WTC11 (cell line): ENCODE measurements around the gene GRIN2A. TPM values are rescaled to one million over a fixed set of nuclear protein-coding genes. Genes with fewer than 3 reads are reported as not detected.

ENCODE experiments used
- ATAC-seq: fragments of 200-7000 bp; cut with Tn5 transposase; 2 replicates; pipeline ENCODE4 v1.10.0; 2021; ENCODE audit warnings: mild to moderate bottlenecking, moderate library complexity
- CTCF ChIA-PET: fragments of 300-600 bp; sonication (Branson Sonifier 250); formaldehyde crosslinking; loops from one replicate; lab custom pipeline; 2021; ENCODE audit warnings: antibody characterized with exemption; lab: Charles Lee
- POLR2A ChIA-PET: fragments of 350-600 bp; sonication (Branson Sonifier 250); formaldehyde crosslinking; loops from one replicate; lab custom pipeline; 2021; ENCODE audit warnings: antibody characterized with exemption; lab: Charles Lee
- DNase-seq: peaks from one replicate; pipeline ENCODE4 v3.0.0; 2021; ENCODE audit warnings: low spot score
- H3K27ac Mint-ChIP-seq: 2 replicates; pipeline ENCODE4 v1.8.0; 2021; ENCODE audit warnings: mixed read lengths
- H3K27me3 Mint-ChIP-seq: 2 replicates; pipeline ENCODE4 v1.8.0; 2021; ENCODE audit warnings: low read depth, mild to moderate bottlenecking, moderate library complexity, mixed read lengths
- H3K36me3 Mint-ChIP-seq: 2 replicates; pipeline ENCODE4 v1.8.0; 2021; ENCODE audit warnings: mixed read lengths
- H3K4me1 Mint-ChIP-seq: 2 replicates; pipeline ENCODE4 v1.8.0; 2022; ENCODE audit warnings: mixed read lengths
- H3K4me3 Mint-ChIP-seq: 2 replicates; pipeline ENCODE4 v1.8.0; 2021; ENCODE audit warnings: mild to moderate bottlenecking, moderate library complexity, mixed read lengths
- H3K9me3 Mint-ChIP-seq: 2 replicates; pipeline ENCODE4 v1.8.0; 2021; ENCODE audit warnings: mixed read lengths
- NFATC4 ChIP-seq: fragments of 250-450 bp; sonication (Bioruptor Pico); IDR thresholded peaks from 2 replicates; pipeline ENCODE4 v1.9.0; 2021; ENCODE audit warnings: mild to moderate bottlenecking
- NR3C1 ChIP-seq: sonication (generic); formaldehyde crosslinking; conservative IDR thresholded peaks from 2 replicates; pipeline ENCODE4 v1.8.1; 2023; ENCODE audit warnings: low read depth, mild to moderate bottlenecking, missing genetic modification reagents
- PRDM15 ChIP-seq: sonication (generic); formaldehyde crosslinking; IDR thresholded peaks from 2 replicates; pipeline ENCODE4 v1.8.0; 2022; ENCODE audit warnings: missing genetic modification reagents
- TP53 ChIP-seq: sonication (generic); formaldehyde crosslinking; IDR thresholded peaks from 2 replicates; pipeline ENCODE4 v1.8.1; 2023; ENCODE audit warnings: mild to moderate bottlenecking, missing genetic modification reagents
- ZNF423 ChIP-seq: fragments of 250-450 bp; sonication (Bioruptor Pico); IDR thresholded peaks from 2 replicates; pipeline ENCODE4 v2.1.2; 2022; ENCODE audit warnings: mild to moderate bottlenecking, moderate library complexity
- ZNF512 ChIP-seq: sonication (generic); formaldehyde crosslinking; IDR thresholded peaks from 2 replicates; pipeline ENCODE4 v1.8.1; 2022; ENCODE audit warnings: missing genetic modification reagents, borderline replicate concordance
- total RNA-seq: library from RNA; stranded (reverse); gene quantifications from 3 replicates; pipeline ENCODE4 v1.2.3, GENCODE V29; 2021
- TF ChIP-seq, protein P1 (sequence below): fragments of 250-450 bp; sonication (Bioruptor Pico); IDR thresholded peaks from 2 replicates; pipeline ENCODE4 v1.9.0; 2021; ENCODE audit warnings: mild to moderate bottlenecking, borderline replicate concordance
- TF ChIP-seq, protein P2 (sequence below): sonication (generic); formaldehyde crosslinking; IDR thresholded peaks from 2 replicates; pipeline ENCODE4 v1.8.0; 2022; ENCODE audit warnings: mild to moderate bottlenecking, missing genetic modification reagents
- TF ChIP-seq, protein P3 (sequence below): sonication (generic); formaldehyde crosslinking; conservative IDR thresholded peaks from 2 replicates; pipeline ENCODE4 v1.8.1; 2023; ENCODE audit warnings: mild to moderate bottlenecking, low read depth, missing genetic modification reagents, moderate library complexity
- TF ChIP-seq, protein P4 (sequence below): sonication (generic); formaldehyde crosslinking; IDR thresholded peaks from 2 replicates; pipeline ENCODE4 v1.8.0; 2022; ENCODE audit warnings: mild to moderate bottlenecking, missing genetic modification reagents
- TF ChIP-seq, protein P5 (sequence below): sonication (generic); formaldehyde crosslinking; IDR thresholded peaks from 2 replicates; pipeline ENCODE4 v1.8.0; 2022; ENCODE audit warnings: mild to moderate bottlenecking, missing genetic modification reagents
- TF ChIP-seq, protein P6 (sequence below): sonication (generic); formaldehyde crosslinking; IDR thresholded peaks from 2 replicates; pipeline ENCODE4 v1.8.0; 2023; ENCODE audit warnings: missing genetic modification reagents

GRIN2A gene
- total RNA-seq, 1 experiment from 2014 or later, result 3.5 TPM

- TF ChIP-seq, protein P1, sequence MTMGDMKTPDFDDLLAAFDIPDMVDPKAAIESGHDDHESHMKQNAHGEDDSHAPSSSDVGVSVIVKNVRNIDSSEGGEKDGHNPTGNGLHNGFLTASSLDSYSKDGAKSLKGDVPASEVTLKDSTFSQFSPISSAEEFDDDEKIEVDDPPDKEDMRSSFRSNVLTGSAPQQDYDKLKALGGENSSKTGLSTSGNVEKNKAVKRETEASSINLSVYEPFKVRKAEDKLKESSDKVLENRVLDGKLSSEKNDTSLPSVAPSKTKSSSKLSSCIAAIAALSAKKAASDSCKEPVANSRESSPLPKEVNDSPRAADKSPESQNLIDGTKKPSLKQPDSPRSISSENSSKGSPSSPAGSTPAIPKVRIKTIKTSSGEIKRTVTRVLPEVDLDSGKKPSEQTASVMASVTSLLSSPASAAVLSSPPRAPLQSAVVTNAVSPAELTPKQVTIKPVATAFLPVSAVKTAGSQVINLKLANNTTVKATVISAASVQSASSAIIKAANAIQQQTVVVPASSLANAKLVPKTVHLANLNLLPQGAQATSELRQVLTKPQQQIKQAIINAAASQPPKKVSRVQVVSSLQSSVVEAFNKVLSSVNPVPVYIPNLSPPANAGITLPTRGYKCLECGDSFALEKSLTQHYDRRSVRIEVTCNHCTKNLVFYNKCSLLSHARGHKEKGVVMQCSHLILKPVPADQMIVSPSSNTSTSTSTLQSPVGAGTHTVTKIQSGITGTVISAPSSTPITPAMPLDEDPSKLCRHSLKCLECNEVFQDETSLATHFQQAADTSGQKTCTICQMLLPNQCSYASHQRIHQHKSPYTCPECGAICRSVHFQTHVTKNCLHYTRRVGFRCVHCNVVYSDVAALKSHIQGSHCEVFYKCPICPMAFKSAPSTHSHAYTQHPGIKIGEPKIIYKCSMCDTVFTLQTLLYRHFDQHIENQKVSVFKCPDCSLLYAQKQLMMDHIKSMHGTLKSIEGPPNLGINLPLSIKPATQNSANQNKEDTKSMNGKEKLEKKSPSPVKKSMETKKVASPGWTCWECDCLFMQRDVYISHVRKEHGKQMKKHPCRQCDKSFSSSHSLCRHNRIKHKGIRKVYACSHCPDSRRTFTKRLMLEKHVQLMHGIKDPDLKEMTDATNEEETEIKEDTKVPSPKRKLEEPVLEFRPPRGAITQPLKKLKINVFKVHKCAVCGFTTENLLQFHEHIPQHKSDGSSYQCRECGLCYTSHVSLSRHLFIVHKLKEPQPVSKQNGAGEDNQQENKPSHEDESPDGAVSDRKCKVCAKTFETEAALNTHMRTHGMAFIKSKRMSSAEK, result no peak
- TF ChIP-seq, protein P2, sequence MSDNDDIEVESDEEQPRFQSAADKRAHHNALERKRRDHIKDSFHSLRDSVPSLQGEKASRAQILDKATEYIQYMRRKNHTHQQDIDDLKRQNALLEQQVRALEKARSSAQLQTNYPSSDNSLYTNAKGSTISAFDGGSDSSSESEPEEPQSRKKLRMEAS (CRISPR knock-in tag), result no peak
These were observed 418.7 kb downstream of the GRIN2A start (continued) for GRCh38 chr16:9763505-9763904.

DNA sequence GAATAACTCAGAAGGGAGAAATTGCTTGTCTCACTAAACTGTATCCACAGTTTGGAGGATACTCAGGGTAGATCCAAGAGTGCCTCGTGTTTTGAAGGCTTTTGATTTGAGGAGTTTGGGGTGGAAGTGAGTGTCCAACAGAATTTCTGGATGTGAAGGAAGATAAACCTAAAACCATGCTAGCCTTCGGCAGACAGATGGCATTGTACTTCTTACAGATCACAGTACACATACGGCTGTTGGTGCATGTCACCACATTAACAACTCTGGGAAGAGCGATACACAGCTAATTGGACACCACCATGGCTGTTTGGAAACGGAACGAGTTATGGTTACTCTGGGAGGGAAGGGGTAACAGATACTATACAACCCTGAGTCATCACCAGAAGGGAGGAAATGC is 420.4 kb downstream of the GRIN2A start:
- POLR2A ChIA-PET, result no interaction called here
- Mint-ChIP-seq H3K36me3 (peaks cover 27% of the 10 kb centered on the region), H3K27ac (no peak overlapping the region), H3K4me1 (peaks cover 48% of the 10 kb centered on the region), H3K4me3 (no peak overlapping the region), H3K9me3 (peaks cover 4% of the 10 kb centered on the region), H3K27me3 (no peaks in the 10 kb centered on the region; the same call in 1 of the 2 replicates)
- ATAC-seq, result no peak
- DNase-seq, result no peak
- TF ChIP-seq, protein P3, sequence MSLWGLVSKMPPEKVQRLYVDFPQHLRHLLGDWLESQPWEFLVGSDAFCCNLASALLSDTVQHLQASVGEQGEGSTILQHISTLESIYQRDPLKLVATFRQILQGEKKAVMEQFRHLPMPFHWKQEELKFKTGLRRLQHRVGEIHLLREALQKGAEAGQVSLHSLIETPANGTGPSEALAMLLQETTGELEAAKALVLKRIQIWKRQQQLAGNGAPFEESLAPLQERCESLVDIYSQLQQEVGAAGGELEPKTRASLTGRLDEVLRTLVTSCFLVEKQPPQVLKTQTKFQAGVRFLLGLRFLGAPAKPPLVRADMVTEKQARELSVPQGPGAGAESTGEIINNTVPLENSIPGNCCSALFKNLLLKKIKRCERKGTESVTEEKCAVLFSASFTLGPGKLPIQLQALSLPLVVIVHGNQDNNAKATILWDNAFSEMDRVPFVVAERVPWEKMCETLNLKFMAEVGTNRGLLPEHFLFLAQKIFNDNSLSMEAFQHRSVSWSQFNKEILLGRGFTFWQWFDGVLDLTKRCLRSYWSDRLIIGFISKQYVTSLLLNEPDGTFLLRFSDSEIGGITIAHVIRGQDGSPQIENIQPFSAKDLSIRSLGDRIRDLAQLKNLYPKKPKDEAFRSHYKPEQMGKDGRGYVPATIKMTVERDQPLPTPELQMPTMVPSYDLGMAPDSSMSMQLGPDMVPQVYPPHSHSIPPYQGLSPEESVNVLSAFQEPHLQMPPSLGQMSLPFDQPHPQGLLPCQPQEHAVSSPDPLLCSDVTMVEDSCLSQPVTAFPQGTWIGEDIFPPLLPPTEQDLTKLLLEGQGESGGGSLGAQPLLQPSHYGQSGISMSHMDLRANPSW (CRISPR knock-in tag), result no peak
- TF ChIP-seq TP53 (CRISPR knock-in tag) (no peak), NR3C1 (CRISPR knock-in tag) (no peak), ZNF423 (CRISPR knock-in tag) (no peak), NFATC4 (CRISPR knock-in tag) (no peak), PRDM15 (CRISPR knock-in tag) (no peak), ZNF512 (CRISPR knock-in tag) (no peak)
- TF ChIP-seq, protein P4, sequence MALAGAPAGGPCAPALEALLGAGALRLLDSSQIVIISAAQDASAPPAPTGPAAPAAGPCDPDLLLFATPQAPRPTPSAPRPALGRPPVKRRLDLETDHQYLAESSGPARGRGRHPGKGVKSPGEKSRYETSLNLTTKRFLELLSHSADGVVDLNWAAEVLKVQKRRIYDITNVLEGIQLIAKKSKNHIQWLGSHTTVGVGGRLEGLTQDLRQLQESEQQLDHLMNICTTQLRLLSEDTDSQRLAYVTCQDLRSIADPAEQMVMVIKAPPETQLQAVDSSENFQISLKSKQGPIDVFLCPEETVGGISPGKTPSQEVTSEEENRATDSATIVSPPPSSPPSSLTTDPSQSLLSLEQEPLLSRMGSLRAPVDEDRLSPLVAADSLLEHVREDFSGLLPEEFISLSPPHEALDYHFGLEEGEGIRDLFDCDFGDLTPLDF (CRISPR knock-in tag), result no peak
- TF ChIP-seq, protein P5, sequence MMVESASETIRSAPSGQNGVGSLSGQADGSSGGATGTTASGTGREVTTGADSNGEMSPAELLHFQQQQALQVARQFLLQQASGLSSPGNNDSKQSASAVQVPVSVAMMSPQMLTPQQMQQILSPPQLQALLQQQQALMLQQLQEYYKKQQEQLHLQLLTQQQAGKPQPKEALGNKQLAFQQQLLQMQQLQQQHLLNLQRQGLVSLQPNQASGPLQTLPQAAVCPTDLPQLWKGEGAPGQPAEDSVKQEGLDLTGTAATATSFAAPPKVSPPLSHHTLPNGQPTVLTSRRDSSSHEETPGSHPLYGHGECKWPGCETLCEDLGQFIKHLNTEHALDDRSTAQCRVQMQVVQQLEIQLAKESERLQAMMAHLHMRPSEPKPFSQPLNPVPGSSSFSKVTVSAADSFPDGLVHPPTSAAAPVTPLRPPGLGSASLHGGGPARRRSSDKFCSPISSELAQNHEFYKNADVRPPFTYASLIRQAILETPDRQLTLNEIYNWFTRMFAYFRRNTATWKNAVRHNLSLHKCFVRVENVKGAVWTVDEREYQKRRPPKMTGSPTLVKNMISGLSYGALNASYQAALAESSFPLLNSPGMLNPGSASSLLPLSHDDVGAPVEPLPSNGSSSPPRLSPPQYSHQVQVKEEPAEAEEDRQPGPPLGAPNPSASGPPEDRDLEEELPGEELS (CRISPR knock-in tag), result no peak
- TF ChIP-seq, protein P6, sequence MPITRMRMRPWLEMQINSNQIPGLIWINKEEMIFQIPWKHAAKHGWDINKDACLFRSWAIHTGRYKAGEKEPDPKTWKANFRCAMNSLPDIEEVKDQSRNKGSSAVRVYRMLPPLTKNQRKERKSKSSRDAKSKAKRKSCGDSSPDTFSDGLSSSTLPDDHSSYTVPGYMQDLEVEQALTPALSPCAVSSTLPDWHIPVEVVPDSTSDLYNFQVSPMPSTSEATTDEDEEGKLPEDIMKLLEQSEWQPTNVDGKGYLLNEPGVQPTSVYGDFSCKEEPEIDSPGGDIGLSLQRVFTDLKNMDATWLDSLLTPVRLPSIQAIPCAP, result no peak
- CTCF ChIA-PET, result no interaction called here
